ENCODE results near the gene COX6A2.

Gene COX6A2

GRCh38 chr16:31458844-31459686 lies 30.9 kb upstream of the COX6A2 start, which contains the start of gene ARMC5:
Gene ARMC5 (plus strand): TSS chr16:31459501. CDS start chr16:31459525, 24 bp downstream.
- no peaks in the 10 kb centered on the region for H4K20me1 ChIP-seq (ENCODE audit: insufficient read depth, low read length)
- no peaks in the 10 kb centered on the region for H3K36me3 ChIP-seq (replicated peaks; ENCODE audit: insufficient read depth, low read length)

GRCh38 chr16:31458073-31458843 lies 30.1 kb upstream of the COX6A2 start:
- Histone ChIP-seq H3K4me2 (ENCODE audit: low read depth, low read length) (peak overlapping the region; percentile 62), H3K4me1 (ENCODE audit: low read length) (peaks cover 5% of the 10 kb centered on the region), H2AFZ (ENCODE audit: low read length) (peak overlapping the region; percentile 89; the same call in 1 of the 2 replicates), H3K27ac (ENCODE audit: low read length) (peak overlapping the region; percentile 96), H3K36me3 (replicated peaks; ENCODE audit: insufficient read depth, low read length) (no peaks in the 10 kb centered on the region), H3K9me2 (replicated peaks; ENCODE audit: insufficient read depth, low read length) (no peaks in the 10 kb centered on the region), H3K4me3 (ENCODE audit: low read length) (peak overlapping the region; percentile 79), H3K27me3 (replicated peaks; ENCODE audit: insufficient read depth, low read length) (no peaks in the 10 kb centered on the region), H3F3A (ENCODE audit: insufficient read depth, low read length) (peaks cover 19% of the 10 kb centered on the region), H3K9ac (ENCODE audit: low read length) (peak overlapping the region; percentile 96), H4K20me1 (ENCODE audit: insufficient read depth, low read length) (no peaks in the 10 kb centered on the region), H3K79me2 (ENCODE audit: low read length) (peaks cover 43% of the 10 kb centered on the region), H3K9me3 (replicated peaks; ENCODE audit: insufficient read depth, low read length) (no peaks in the 10 kb centered on the region)
- peak; percentile 81 for DNase-seq
- no peak for TF ChIP-seq EZH2phosphoT487 (IDR thresholded peaks at IDR 0.05; ENCODE audit: low read length)
- peak; percentile 44 for TF ChIP-seq CTCF (IDR thresholded peaks at IDR 0.05; ENCODE audit: low read length)
- no peak for TF ChIP-seq EZH2 (optimal IDR thresholded peaks at IDR 0.05; ENCODE audit: low read depth, low read length)

More at GRCh38 chr16:31458844-31459686, 30.9 kb upstream of the COX6A2 start, which contains the start of gene ARMC5:
- no peaks in the 10 kb centered on the region for H3K9me2 ChIP-seq (replicated peaks; ENCODE audit: insufficient read depth, low read length)
- peak within 1 kb of the TSS; percentile 79 for H3K4me3 ChIP-seq (ENCODE audit: low read length)
- peak within 1 kb of the TSS; percentile 96 for H3K27ac ChIP-seq (ENCODE audit: low read length)
- H3K79me2 ChIP-seq (ENCODE audit: low read length): peaks cover 43% of the 10 kb centered on the region
- H3K27me3 ChIP-seq (replicated peaks; ENCODE audit: insufficient read depth, low read length): no peaks in the 10 kb centered on the region
- peak within 1 kb of the TSS; percentile 96 for H3K9ac ChIP-seq (ENCODE audit: low read length)
- no peak for TF ChIP-seq EZH2phosphoT487 (IDR thresholded peaks at IDR 0.05; ENCODE audit: low read length)
- peak; percentile 74 for TF ChIP-seq CTCF (IDR thresholded peaks at IDR 0.05; ENCODE audit: low read length)
- no peak for TF ChIP-seq EZH2 (optimal IDR thresholded peaks at IDR 0.05; ENCODE audit: low read depth, low read length)
- H3K9me3 ChIP-seq (replicated peaks; ENCODE audit: insufficient read depth, low read length): no peaks in the 10 kb centered on the region
- peak within 1 kb of the TSS; percentile 90 for H3K4me2 ChIP-seq (ENCODE audit: low read depth, low read length)
- peaks cover 19% of the 10 kb centered on the region for H3F3A ChIP-seq (ENCODE audit: insufficient read depth, low read length)
- H2AFZ ChIP-seq (ENCODE audit: low read length): peak within 1 kb of the TSS; percentile 89
- peaks cover 5% of the 10 kb centered on the region for H3K4me1 ChIP-seq (ENCODE audit: low read length)
- DNase-seq: peak; percentile 97

DNA sequence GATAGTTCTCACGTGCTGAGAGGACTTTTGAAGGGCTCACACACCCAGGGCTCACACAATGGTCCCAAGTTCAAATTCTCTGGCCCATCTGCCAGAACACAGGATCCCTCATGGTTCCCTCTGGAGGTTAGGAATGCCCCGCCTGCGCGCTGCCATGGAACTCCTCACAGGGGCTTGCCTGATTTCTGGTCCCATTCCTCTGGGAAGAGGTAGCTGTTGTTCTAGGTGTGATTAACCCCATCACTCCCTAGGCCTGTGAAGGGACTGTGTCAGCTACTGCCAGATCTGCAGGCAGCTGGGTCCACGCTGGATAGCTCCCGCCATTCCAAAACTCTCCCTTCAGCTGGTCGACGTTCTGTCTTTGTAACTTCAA lies 28.8 kb upstream of the COX6A2 start:
- peaks cover 19% of the 10 kb centered on the region for H3F3A ChIP-seq (ENCODE audit: insufficient read depth, low read length)
- H3K9me2 ChIP-seq (replicated peaks; ENCODE audit: insufficient read depth, low read length): no peaks in the 10 kb centered on the region
- H3K79me2 ChIP-seq (ENCODE audit: low read length): peaks cover 43% of the 10 kb centered on the region
- no peaks in the 10 kb centered on the region for H3K27me3 ChIP-seq (replicated peaks; ENCODE audit: insufficient read depth, low read length)
- H3K9ac ChIP-seq (ENCODE audit: low read length): no peak overlapping the region
- peak overlapping the region; percentile 62; the same call in 1 of the 2 replicates for H3K4me2 ChIP-seq (ENCODE audit: low read depth, low read length)
- H3K9me3 ChIP-seq (replicated peaks; ENCODE audit: insufficient read depth, low read length): no peaks in the 10 kb centered on the region
- no peak overlapping the region for H3K27ac ChIP-seq (ENCODE audit: low read length)
- no peaks in the 10 kb centered on the region for H3K36me3 ChIP-seq (replicated peaks; ENCODE audit: insufficient read depth, low read length)
- H4K20me1 ChIP-seq (ENCODE audit: insufficient read depth, low read length): no peaks in the 10 kb centered on the region
- TF ChIP-seq CTCF (IDR thresholded peaks at IDR 0.05; ENCODE audit: low read length): no peak
- no peak for TF ChIP-seq EZH2 (optimal IDR thresholded peaks at IDR 0.05; ENCODE audit: low read depth, low read length)
- TF ChIP-seq EZH2phosphoT487 (IDR thresholded peaks at IDR 0.05; ENCODE audit: low read length): no peak
- no peak for DNase-seq
- H2AFZ ChIP-seq (ENCODE audit: low read length): no peak overlapping the region
- H3K4me3 ChIP-seq (ENCODE audit: low read length): no peak overlapping the region
- peaks cover 5% of the 10 kb centered on the region for H3K4me1 ChIP-seq (ENCODE audit: low read length)
